Measurements from ENCODE around the gene TPRKB. TPM values are rescaled to one million over a fixed set of nuclear protein-coding genes. Genes with fewer than 3 reads are reported as not detected.

TPRKB gene
- total RNA-seq (2014; rRNA removed; shearing (Covaris generic)), result 57.1 and 63.8 TPM in 2 replicates

DNA sequence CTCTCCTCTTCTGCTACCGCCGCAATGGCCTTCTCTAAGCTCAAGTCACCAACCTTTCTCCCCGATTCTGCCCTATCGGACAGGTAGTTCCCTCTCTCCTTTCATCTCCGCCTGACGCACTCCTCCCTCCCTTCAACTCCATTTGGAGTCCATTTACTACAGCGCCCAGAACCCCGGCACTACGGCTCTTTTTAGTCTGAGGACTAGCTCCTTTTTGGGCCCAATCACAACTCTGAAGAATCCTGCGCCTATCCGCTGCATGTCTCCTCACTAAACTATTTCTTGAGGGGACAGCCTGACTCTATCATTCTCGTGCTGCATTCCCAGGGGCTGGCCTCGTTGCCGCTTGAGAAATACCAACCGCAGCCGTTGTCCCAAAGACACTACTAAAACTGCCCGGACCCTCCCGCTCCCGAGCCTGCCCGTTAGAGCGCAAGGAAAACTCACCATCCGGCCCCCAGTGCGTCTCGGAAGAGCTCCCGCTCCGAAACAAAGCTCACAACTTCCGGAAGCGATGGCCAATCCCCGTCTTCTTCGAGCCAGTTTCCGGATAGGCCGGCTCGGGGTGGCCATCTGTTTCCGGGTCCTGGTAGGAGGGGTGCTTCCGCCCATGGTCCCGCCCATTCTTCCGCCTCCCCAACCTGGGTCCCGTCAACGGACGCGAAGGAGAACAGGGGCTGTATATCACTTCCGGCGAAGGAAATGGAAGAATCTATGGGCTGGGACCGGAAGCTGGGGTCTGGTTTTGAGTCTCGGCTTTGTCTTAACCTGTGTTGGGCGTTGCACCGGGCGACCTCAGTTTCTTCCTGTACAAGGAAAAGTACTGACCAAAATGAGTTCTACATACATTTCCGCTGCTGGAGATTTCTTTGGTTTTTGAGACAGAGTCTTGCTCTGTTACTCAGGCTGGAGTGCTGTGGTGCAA is at the start of gene TPRKB:
TPRKB (minus strand) TSS at position 491 of the 925 bp plus-strand sequence. CDS start 2,776 bp downstream, outside the sequence.

DNA sequence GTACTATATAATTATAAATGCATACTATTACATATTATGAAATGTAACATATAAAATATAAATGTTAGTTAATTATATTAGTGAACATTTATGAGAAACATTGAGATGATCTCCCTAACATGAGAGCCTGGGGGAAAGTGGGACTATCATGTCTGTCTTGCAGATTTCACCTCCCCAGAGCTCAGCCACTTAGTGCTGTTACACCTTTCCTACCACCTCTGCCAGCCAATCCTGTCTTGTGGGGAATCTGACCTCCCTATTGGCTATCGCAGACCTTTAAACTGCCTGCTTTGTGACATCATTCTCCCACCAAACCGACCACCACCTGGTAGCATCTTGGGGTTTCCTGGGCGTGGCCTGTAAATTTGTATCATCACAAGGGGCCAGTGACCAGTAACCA is 46.7 kb upstream of the TPRKB start, which contains the start of gene C2orf78:
C2orf78 (plus strand) TSS at position 301 of the 400 bp plus-strand sequence. CDS start 127 bp downstream, outside the sequence.

DNA sequence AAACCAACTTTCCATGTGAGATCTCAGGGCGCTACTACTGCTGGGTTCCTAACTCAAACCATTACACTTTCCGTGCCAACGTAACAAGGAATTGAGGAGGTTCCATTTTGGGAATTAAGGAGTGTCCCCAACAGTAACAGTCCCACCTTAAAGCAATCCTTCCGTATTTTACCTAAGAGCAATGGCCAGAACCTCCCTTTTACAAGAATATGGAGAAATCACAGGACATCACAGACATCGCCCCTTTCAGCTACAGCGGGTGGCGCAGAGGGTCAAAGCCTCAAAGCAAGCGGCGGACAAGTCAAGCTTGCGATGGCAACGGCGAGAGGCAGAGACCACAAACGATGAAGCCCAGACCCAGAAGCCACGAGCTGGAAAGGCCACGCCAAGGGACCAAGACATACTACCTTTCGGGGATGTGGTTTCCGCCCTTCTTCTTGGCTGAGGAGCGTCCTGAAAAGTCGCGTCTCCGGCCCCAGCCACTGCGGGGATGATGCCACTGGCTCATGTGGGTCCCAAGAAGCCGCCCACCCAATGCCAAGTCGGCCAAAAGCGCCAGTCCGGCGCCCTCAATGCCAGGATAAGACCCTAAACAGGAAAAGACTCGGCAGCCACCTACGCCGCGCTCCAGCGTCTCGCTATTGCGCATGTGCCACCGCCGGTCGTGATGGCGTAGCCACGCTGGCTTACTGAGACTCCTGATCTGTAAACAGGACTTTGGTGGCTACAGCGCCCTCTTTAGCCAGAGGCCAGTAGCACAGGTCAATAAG is 42.5 kb upstream of the TPRKB start, which contains the start of gene DUSP11:
DUSP11 (minus strand) TSS at position 637 of the 770 bp plus-strand sequence; CDS start at position 508, 129 bp downstream.

Other genes starting within 250 kb of the TPRKB start
- gene NAT8, start 94.9 kb downstream of the TPRKB start, total RNA-seq (2014; rRNA removed; shearing (Covaris generic)), result not detected in 2 replicates
- gene DUSP11, start 42.8 kb upstream of the TPRKB start, total RNA-seq (2014; rRNA removed; shearing (Covaris generic)), result 18.6 and 21.5 TPM in 2 replicates
- gene C2orf78, start 46.8 kb upstream of the TPRKB start, total RNA-seq (2014; rRNA removed; shearing (Covaris generic)), result not detected in 2 replicates
- gene STAMBP, start 91.6 kb upstream of the TPRKB start, total RNA-seq (2014; rRNA removed; shearing (Covaris generic)), result 39.0 and 45.7 TPM in 2 replicates
- not detected in 2 replicates for gene ACTG2, start 155.7 kb upstream of the TPRKB start, total RNA-seq (2014; rRNA removed; shearing (Covaris generic))
- 62.6 and 63.8 TPM in 2 replicates for gene DGUOK, start 189.5 kb upstream of the TPRKB start, total RNA-seq (2014; rRNA removed; shearing (Covaris generic))
- gene TET3, start 247.6 kb upstream of the TPRKB start, total RNA-seq (2014; rRNA removed; shearing (Covaris generic)), result 9.0 and 10.4 TPM in 2 replicates